CD4-positive, alpha-beta T cell (primary cell): ENCODE results near the gene CCDC187. TPM values are rescaled to one million over a fixed set of nuclear protein-coding genes. Genes with fewer than 3 reads are reported as not detected.

Experiments used
- ATAC-seq: fragments of 200-7000 bp; cut with Tn5 transposase; one replicate; pipeline ENCODE4 v1.10.0; 2022; ENCODE audit warnings: mild to moderate bottlenecking; ENCODE audit not compliant: poor library complexity
- CTCF ChIA-PET: fragments of 350-600 bp; sonication (Branson Sonifier 250); formaldehyde crosslinking; loops from one replicate; lab custom pipeline; 2021; ENCODE audit warnings: antibody characterized with exemption, inconsistent platforms; lab: Charles Lee
- POLR2A ChIA-PET: fragments of 350-600 bp; sonication (Branson Sonifier 250); formaldehyde crosslinking; loops from one replicate; lab custom pipeline; 2021; ENCODE audit warnings: antibody characterized with exemption, inconsistent platforms; lab: Charles Lee
- DNase-seq, 14 experiments: peaks; one replicate each; pipeline ENCODE4 v3.0.0-alpha.2; 2013 to 2020; ENCODE audit warnings: mixed read lengths in 2 of 14
- H3K27ac ChIP-seq, 2 donors: one replicate each; pipeline versions ENCODE4 v1.5.1 to v1.7.0; 2013; ENCODE audit warnings: low read length in 2 of 2, low read depth in 1 of 2, mild to moderate bottlenecking in 1 of 2
- H3K27me3 ChIP-seq, 2 experiments: 1 replicate in 1 of 2; 2 replicates in 1 of 2; pipeline versions ENCODE4 v1.6.1 to v1.7.0; 2013; ENCODE audit warnings: low read length in 2 of 2, control low read depth in 1 of 2, mild to moderate bottlenecking in 1 of 2, moderate library complexity in 1 of 2; ENCODE audit not compliant: insufficient read depth in 2 of 2, control insufficient read depth in 1 of 2
- H3K36me3 ChIP-seq: one replicate; pipeline ENCODE4 v1.6.1; 2013; ENCODE audit warnings: low read length, control low read depth; ENCODE audit not compliant: insufficient read depth
- H3K4me1 ChIP-seq: one replicate; pipeline ENCODE4 v1.6.1; 2013; ENCODE audit warnings: low read length, control low read depth; ENCODE audit not compliant: insufficient read depth
- H3K4me3 ChIP-seq: one replicate; pipeline ENCODE4 v1.5.1; 2013; ENCODE audit warnings: mild to moderate bottlenecking, low read length, moderate library complexity
- H3K9me3 ChIP-seq, 2 experiments: 1 replicate in 1 of 2; 2 replicates in 1 of 2; pipeline versions ENCODE4 v1.6.1 to v1.7.0; 2013; ENCODE audit warnings: low read length in 2 of 2, mild to moderate bottlenecking in 2 of 2, control low read depth in 1 of 2, moderate library complexity in 1 of 2; ENCODE audit not compliant: control insufficient read depth in 1 of 2, insufficient read depth in 1 of 2
- H3K27ac Mint-ChIP-seq: one replicate; pipeline ENCODE4 v1.8.0; 2020; ENCODE audit warnings: mixed read lengths
- H3K27me3 Mint-ChIP-seq: one replicate; pipeline ENCODE4 v1.8.0; 2021; ENCODE audit warnings: mixed read lengths
- H3K36me3 Mint-ChIP-seq: one replicate; pipeline ENCODE4 v1.8.0; 2021; ENCODE audit warnings: low read depth, mixed read lengths
- H3K4me1 Mint-ChIP-seq: one replicate; pipeline ENCODE4 v1.8.0; 2021; ENCODE audit warnings: low read depth, mixed read lengths
- H3K4me3 Mint-ChIP-seq: one replicate; pipeline ENCODE4 v1.8.0; 2020; ENCODE audit warnings: mild to moderate bottlenecking, mixed read lengths
- H3K9me3 Mint-ChIP-seq: one replicate; pipeline ENCODE4 v1.8.0; 2020; ENCODE audit warnings: mixed read lengths
- CTCF ChIP-seq: fragments of 200-600 bp; IDR thresholded peaks from one replicate; pipeline ENCODE4 v1.8.0; 2022; ENCODE audit warnings: antibody characterized with exemption, mild to moderate bottlenecking
- intact Hi-C, 2 experiments: fragments of 100-400 bp; cut with DNase I in 1 of 2; cut with micrococcal nuclease in 1 of 2; formaldehyde crosslinking; loops; one replicate each; pipeline versions ENCODE4 v1.15.1 to v1.9.0; 2023 to 2025; cut with DNase I, micrococcal nuclease
- total RNA-seq, 174 experiments: library from RNA in 2 of 174; stranded (reverse) in 2 of 174; gene quantifications; one replicate each; pipeline ENCODE4 v1.2.3 and lab custom pipeline; 2021 to 2026

CCDC187 gene
- total RNA-seq, 2 experiments from 2014 or later = not detected

GRCh38 chr9:136343121-136343883, 39.4 kb upstream of the CCDC187 start:
- H3K4me1 Mint-ChIP-seq = no peaks in the 10 kb centered on the region
- ChIA-PET POLR2A (no interaction called here), CTCF (no interaction called here)
- intact Hi-C loops = no loop called here
- no peak for TF ChIP-seq CTCF
- peaks cover 4% of the 10 kb centered on the region for H3K4me1 ChIP-seq
- no peaks in the 10 kb centered on the region for H3K9me3 ChIP-seq
- no peaks in the 10 kb centered on the region for H3K36me3 Mint-ChIP-seq
- H3K27me3 ChIP-seq = no peaks in the 10 kb centered on the region
- H3K27me3 Mint-ChIP-seq = no peaks in the 10 kb centered on the region
- no peak overlapping the region for H3K27ac ChIP-seq
- no peaks in the 10 kb centered on the region for H3K9me3 Mint-ChIP-seq
- no peak overlapping the region for H3K4me3 Mint-ChIP-seq
- no peak overlapping the region for H3K27ac Mint-ChIP-seq
- no peak for DNase-seq
- H3K4me3 ChIP-seq = no peak overlapping the region
- no peak for ATAC-seq
- H3K36me3 ChIP-seq = no peaks in the 10 kb centered on the region

GRCh38 chr9:136342181-136343120, 38.6 kb upstream of the CCDC187 start:
- peaks cover 4% of the 10 kb centered on the region for H3K4me1 ChIP-seq
- no peak overlapping the region for H3K4me3 ChIP-seq
- no peak overlapping the region for H3K27ac ChIP-seq
- ATAC-seq (peak; percentile 67), DNase-seq (peak; percentile 22 to 72 (median 46))
- H3K4me1 Mint-ChIP-seq = no peaks in the 10 kb centered on the region
- no peaks in the 10 kb centered on the region for H3K27me3 ChIP-seq
- no peak overlapping the region for H3K27ac Mint-ChIP-seq
- H3K9me3 ChIP-seq = no peaks in the 10 kb centered on the region
- CTCF ChIA-PET = no interaction called here
- no peaks in the 10 kb centered on the region for H3K36me3 ChIP-seq
- H3K9me3 Mint-ChIP-seq = no peaks in the 10 kb centered on the region
- POLR2A ChIA-PET = no interaction called here
- H3K27me3 Mint-ChIP-seq = no peaks in the 10 kb centered on the region
- TF ChIP-seq CTCF = no peak
- no peaks in the 10 kb centered on the region for H3K36me3 Mint-ChIP-seq
- H3K4me3 Mint-ChIP-seq = no peak overlapping the region
- intact Hi-C loops = no loop called here

- H3K36me3 Mint-ChIP-seq = no peaks in the 10 kb centered on the region
- H3K27me3 Mint-ChIP-seq = no peaks in the 10 kb centered on the region
- H3K9me3 Mint-ChIP-seq = no peaks in the 10 kb centered on the region
- ATAC-seq = no peak
- Histone ChIP-seq H3K9me3 (no peaks in the 10 kb centered on the region), H3K4me3 (no peak overlapping the region), H3K36me3 (no peaks in the 10 kb centered on the region), H3K4me1 (peaks cover 4% of the 10 kb centered on the region), H3K27ac (no peak overlapping the region), H3K27me3 (no peaks in the 10 kb centered on the region)
- intact Hi-C loops = no loop called here
- POLR2A ChIA-PET = no interaction called here
- no peak overlapping the region for H3K27ac Mint-ChIP-seq
- CTCF ChIA-PET = no interaction called here
- TF ChIP-seq CTCF = no peak
- no peaks in the 10 kb centered on the region for H3K4me1 Mint-ChIP-seq
- H3K4me3 Mint-ChIP-seq = no peak overlapping the region
- DNase-seq = no peak
These were observed 37.9 kb upstream of the CCDC187 start for GRCh38 chr9:136341769-136342168.
